SK-N-SH (cell line): ENCODE measurements around the gene HID1.

Source experiments
- ELF1 ChIP-seq: IDR thresholded peaks from 2 replicates; pipeline ENCODE4 v1.4.0; 2012
- POLR2AphosphoS5 ChIP-seq: IDR thresholded peaks from 2 replicates; pipeline ENCODE4 v1.6.1; 2012; ENCODE audit warnings: low read depth, low read length
- RAD21 ChIP-seq: IDR thresholded peaks from 2 replicates; pipeline ENCODE4 v1.6.1; 2012; ENCODE audit warnings: mild to moderate bottlenecking, low read length
- TF ChIP-seq, protein P1 (sequence below): IDR thresholded peaks from 2 replicates; pipeline ENCODE4 v1.6.1; 2012; ENCODE audit warnings: mild to moderate bottlenecking, low read depth, low read length, moderate library complexity
- TF ChIP-seq, protein P2 (sequence below): fragments of 200-600 bp; sonication (generic); IDR thresholded peaks from 2 replicates; pipeline ENCODE4 v1.6.1; 2017; ENCODE audit warnings: antibody characterized with exemption, mild to moderate bottlenecking, moderate library complexity

DNA sequence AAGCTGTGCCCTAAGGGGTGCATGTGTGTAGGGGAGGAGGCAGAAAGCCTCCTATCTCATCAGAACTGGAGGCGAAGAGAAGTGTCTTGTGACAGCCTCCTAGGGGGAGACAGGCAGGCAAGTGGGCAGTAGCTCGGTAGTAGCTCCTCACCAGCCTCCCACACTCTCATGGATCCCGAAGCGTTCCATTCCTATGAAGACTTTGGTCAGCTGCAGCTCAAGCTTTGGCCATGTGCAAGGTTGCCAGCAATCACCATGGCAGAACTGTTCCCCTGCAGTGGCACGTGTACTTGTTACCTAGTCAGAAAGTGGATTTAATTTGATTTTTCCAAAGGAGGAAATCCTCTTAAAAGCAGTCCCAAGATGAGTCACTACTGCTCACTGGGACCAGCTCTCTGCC lies 46.6 kb upstream of the HID1 start:
- no peak for TF ChIP-seq RAD21
- TF ChIP-seq, protein P1, sequence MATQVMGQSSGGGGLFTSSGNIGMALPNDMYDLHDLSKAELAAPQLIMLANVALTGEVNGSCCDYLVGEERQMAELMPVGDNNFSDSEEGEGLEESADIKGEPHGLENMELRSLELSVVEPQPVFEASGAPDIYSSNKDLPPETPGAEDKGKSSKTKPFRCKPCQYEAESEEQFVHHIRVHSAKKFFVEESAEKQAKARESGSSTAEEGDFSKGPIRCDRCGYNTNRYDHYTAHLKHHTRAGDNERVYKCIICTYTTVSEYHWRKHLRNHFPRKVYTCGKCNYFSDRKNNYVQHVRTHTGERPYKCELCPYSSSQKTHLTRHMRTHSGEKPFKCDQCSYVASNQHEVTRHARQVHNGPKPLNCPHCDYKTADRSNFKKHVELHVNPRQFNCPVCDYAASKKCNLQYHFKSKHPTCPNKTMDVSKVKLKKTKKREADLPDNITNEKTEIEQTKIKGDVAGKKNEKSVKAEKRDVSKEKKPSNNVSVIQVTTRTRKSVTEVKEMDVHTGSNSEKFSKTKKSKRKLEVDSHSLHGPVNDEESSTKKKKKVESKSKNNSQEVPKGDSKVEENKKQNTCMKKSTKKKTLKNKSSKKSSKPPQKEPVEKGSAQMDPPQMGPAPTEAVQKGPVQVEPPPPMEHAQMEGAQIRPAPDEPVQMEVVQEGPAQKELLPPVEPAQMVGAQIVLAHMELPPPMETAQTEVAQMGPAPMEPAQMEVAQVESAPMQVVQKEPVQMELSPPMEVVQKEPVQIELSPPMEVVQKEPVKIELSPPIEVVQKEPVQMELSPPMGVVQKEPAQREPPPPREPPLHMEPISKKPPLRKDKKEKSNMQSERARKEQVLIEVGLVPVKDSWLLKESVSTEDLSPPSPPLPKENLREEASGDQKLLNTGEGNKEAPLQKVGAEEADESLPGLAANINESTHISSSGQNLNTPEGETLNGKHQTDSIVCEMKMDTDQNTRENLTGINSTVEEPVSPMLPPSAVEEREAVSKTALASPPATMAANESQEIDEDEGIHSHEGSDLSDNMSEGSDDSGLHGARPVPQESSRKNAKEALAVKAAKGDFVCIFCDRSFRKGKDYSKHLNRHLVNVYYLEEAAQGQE, result no peak
- TF ChIP-seq, protein P2, sequence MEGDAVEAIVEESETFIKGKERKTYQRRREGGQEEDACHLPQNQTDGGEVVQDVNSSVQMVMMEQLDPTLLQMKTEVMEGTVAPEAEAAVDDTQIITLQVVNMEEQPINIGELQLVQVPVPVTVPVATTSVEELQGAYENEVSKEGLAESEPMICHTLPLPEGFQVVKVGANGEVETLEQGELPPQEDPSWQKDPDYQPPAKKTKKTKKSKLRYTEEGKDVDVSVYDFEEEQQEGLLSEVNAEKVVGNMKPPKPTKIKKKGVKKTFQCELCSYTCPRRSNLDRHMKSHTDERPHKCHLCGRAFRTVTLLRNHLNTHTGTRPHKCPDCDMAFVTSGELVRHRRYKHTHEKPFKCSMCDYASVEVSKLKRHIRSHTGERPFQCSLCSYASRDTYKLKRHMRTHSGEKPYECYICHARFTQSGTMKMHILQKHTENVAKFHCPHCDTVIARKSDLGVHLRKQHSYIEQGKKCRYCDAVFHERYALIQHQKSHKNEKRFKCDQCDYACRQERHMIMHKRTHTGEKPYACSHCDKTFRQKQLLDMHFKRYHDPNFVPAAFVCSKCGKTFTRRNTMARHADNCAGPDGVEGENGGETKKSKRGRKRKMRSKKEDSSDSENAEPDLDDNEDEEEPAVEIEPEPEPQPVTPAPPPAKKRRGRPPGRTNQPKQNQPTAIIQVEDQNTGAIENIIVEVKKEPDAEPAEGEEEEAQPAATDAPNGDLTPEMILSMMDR, result no peak
- TF ChIP-seq ELF1, result no peak
- no peak for TF ChIP-seq POLR2AphosphoS5
